ENCODE measurements around the gene HOXD9.

DNA sequence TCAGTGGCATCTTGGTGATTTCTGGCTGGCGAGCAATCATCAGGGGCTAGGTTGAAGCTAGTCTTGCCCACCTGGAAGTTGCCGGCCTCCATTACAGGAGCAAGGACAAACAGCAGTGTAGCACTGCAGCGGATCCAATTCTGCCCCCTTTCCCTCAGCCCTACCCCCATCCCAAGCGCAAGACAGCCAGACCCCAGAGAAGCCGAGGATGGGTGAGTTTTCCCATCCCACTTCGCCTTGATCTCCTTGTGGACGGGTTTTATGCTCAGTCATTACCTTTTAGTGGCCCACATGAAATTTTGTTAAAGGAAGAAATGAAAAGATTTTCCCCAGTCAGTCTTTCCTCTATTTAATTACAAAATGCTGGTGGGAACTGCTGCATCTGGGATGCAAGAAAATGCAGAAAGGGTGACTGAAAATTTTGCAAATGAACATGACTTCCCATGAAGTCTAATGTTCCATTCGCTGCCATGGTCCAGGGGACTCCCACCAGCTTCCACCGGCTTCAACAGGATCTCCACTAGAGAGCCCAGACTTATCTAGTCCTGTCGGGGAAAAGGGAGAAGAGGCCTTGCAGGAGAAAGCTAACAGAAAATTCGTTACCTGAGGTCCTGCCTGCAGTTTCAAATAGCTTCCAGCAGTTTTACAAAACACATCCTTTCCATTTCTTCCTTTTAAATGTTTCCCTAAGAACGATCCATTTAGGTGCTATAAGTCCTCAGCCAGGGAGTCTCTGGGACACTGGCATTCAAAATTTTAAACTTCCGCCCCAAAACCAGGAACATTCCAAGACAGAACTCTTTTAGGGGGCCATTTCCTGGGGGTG, 1.9 kb upstream of the HOXD9 start:
- TF ChIP-seq, protein P1, sequence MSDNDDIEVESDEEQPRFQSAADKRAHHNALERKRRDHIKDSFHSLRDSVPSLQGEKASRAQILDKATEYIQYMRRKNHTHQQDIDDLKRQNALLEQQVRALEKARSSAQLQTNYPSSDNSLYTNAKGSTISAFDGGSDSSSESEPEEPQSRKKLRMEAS (IDR thresholded peaks at IDR 0.05), result no peak
- no peak for TF ChIP-seq EP300 (IDR thresholded peaks at IDR 0.05; ENCODE audit: borderline replicate concordance)

Measured in Ishikawa (cell line).